Progenitor cell of endocrine pancreas (in vitro differentiated cells): Measurements from ENCODE around the gene CALHM6. TPM values are rescaled to one million over a fixed set of nuclear protein-coding genes. Genes with fewer than 3 reads are reported as not detected.

Experiments
- DNase-seq: peaks from one replicate; pipeline ENCODE4 v3.0.0; 2021; ENCODE audit warnings: low spot score; ENCODE audit not compliant: unreplicated experiment
- H3K27ac Mint-ChIP-seq: 2 replicates; pipeline ENCODE4 v1.8.0; 2021; ENCODE audit warnings: mild to moderate bottlenecking, moderate library complexity, mixed read lengths
- H3K27me3 Mint-ChIP-seq: 2 replicates; pipeline ENCODE4 v1.8.0; 2021; ENCODE audit warnings: mixed read lengths
- H3K36me3 Mint-ChIP-seq: 2 replicates; pipeline ENCODE4 v1.8.0; 2022; ENCODE audit warnings: mixed read lengths; ENCODE audit not compliant: insufficient read depth
- H3K4me1 Mint-ChIP-seq: 2 replicates; pipeline ENCODE4 v1.8.0; 2021; ENCODE audit warnings: low read depth, mixed read lengths
- H3K4me3 Mint-ChIP-seq: 2 replicates; pipeline ENCODE4 v1.8.0; 2021; ENCODE audit warnings: low read depth, mild to moderate bottlenecking, moderate library complexity, mixed read lengths
- H3K9me3 Mint-ChIP-seq: 2 replicates; pipeline ENCODE4 v1.8.0; 2021; ENCODE audit warnings: low read depth, mixed read lengths
- total RNA-seq: library from RNA; stranded (reverse); gene quantifications from 2 replicates; pipeline ENCODE4 v1.2.1, GENCODE V29; 2021
- TF ChIP-seq, protein P1 (sequence below): fragments of 200-600 bp; sonication (generic); IDR thresholded peaks from one replicate; pipeline ENCODE4 v1.5.0; 2021; ENCODE audit warnings: antibody characterized with exemption, mild to moderate bottlenecking; ENCODE audit not compliant: unreplicated experiment

CALHM6 gene
- total RNA-seq, 1 donor from 2014 or later = 1.2 TPM

DNA sequence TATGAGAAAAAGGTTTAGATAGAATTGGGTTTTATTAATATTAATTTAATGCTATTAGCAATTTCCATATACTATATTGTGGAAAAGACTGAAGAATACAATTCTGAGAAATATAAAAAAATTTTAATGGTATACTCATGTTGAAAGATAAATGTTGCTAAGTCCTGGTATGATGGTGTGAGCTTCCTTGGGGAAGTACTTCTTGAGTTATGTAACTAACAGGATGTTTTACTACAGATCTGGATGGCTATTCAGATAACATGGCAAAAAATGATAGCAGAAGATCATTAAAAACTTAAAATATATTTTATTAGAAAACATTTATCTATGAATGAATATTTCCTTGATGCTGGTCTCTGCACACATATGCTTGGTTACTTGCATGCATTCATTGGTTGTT lies 23.5 kb upstream of the CALHM6 start:
- no peak for DNase-seq
- Mint-ChIP-seq H3K9me3 (no peaks in the 10 kb centered on the region), H3K36me3 (no peaks in the 10 kb centered on the region), H3K4me3 (no peak overlapping the region), H3K27ac (no peak overlapping the region), H3K27me3 (no peaks in the 10 kb centered on the region), H3K4me1 (no peaks in the 10 kb centered on the region)
- TF ChIP-seq, protein P1, sequence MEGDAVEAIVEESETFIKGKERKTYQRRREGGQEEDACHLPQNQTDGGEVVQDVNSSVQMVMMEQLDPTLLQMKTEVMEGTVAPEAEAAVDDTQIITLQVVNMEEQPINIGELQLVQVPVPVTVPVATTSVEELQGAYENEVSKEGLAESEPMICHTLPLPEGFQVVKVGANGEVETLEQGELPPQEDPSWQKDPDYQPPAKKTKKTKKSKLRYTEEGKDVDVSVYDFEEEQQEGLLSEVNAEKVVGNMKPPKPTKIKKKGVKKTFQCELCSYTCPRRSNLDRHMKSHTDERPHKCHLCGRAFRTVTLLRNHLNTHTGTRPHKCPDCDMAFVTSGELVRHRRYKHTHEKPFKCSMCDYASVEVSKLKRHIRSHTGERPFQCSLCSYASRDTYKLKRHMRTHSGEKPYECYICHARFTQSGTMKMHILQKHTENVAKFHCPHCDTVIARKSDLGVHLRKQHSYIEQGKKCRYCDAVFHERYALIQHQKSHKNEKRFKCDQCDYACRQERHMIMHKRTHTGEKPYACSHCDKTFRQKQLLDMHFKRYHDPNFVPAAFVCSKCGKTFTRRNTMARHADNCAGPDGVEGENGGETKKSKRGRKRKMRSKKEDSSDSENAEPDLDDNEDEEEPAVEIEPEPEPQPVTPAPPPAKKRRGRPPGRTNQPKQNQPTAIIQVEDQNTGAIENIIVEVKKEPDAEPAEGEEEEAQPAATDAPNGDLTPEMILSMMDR = no peak

DNA sequence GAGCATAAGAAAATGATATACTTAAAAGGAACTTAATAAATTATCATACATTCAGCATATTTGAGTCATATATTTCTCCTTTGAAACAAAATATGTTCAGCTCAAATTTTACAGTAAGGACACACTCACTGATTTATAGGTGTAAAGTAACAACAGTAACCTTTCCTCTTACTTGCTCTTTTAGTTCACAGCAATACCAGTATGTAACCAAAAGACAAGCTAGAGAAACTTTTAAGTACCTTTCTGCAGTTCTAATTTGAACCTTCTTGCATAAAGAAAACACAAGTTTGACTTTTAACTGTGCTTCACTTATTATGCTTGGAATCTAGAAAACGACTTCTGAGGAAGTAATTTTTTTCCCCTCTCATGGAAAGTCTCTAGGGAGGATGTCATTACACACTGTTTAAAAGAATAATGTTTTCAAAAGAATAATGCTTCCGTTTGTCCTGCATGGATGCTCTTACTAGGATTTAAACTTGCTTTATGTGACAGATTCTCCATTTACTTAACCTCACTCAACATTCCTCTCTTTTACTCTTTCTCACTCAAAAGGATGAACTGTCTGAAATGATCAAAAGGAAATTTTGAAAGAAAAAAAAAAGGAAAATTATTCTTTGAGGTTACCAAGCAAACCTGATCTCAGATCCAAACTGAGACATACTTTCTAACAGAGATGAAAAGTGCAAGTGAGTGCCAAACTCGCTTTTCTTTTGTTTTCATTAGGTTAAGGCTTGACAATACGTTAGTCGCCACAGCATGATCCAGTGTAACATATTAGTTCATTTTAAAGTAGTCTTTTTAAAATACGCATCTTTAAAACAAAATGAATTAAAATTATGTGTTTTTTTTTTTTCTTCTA lies 22.4 kb upstream of the CALHM6 start:
- TF ChIP-seq, protein P1 = no peak
- Mint-ChIP-seq H3K4me1 (no peaks in the 10 kb centered on the region), H3K27ac (no peak overlapping the region), H3K4me3 (no peak overlapping the region), H3K27me3 (no peaks in the 10 kb centered on the region), H3K36me3 (no peaks in the 10 kb centered on the region), H3K9me3 (no peaks in the 10 kb centered on the region)
- no peak for DNase-seq

DNA sequence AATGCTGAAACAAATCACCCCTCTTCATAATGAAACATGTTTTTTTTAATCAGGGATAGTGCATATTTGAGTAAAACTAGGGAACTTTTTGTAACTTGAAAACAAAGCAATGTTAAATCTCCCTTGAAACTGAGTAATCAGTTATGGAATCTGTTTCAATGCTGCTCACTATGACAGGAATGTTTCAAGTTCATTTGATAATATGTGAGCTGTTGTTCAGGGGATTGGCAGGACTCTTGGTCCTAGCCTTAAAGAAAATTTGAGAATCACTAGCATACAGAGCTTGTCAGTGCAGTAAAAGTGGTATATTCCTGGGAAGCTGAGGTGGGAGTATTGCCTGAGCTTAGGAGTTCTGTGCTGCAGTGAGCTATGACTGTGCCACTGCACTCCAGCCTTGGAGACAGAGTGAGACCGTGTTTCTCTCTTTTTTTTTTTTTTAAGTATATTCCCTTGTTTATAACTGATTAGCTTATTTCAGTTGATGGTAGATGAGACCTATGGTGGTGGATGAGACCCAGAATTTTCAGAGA lies 21.6 kb upstream of the CALHM6 start:
- no peaks in the 10 kb centered on the region for H3K27me3 Mint-ChIP-seq
- no peak overlapping the region for H3K4me3 Mint-ChIP-seq
- H3K36me3 Mint-ChIP-seq = no peaks in the 10 kb centered on the region
- no peaks in the 10 kb centered on the region for H3K4me1 Mint-ChIP-seq
- TF ChIP-seq, protein P1 = no peak
- no peaks in the 10 kb centered on the region for H3K9me3 Mint-ChIP-seq
- no peak overlapping the region for H3K27ac Mint-ChIP-seq
- DNase-seq = no peak

DNA sequence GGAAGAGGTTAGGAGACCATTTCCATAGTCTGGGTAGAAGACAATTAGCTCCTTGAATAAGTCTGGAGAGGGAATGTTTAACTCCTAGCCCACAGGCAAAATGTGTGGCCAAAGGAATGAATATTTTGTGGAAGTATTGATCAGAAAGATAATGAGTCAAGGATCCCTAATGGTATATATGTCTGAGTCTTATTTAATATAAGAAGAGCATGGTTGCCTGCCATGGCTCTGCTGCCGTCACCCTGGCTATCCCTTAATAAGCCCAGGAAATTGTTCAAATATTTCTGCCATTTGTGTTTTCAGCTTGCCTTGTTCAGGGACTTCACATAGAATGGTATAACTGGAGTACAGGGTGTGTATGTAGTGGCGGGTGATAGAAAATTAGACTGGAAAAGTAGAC lies 18.1 kb upstream of the CALHM6 start:
- H3K4me3 Mint-ChIP-seq = no peak overlapping the region
- H3K36me3 Mint-ChIP-seq = no peaks in the 10 kb centered on the region
- no peak overlapping the region for H3K27ac Mint-ChIP-seq
- peaks cover 2% of the 10 kb centered on the region for H3K4me1 Mint-ChIP-seq
- no peak for DNase-seq
- H3K9me3 Mint-ChIP-seq = no peaks in the 10 kb centered on the region
- H3K27me3 Mint-ChIP-seq = no peaks in the 10 kb centered on the region
- TF ChIP-seq, protein P1 = no peak

DNA sequence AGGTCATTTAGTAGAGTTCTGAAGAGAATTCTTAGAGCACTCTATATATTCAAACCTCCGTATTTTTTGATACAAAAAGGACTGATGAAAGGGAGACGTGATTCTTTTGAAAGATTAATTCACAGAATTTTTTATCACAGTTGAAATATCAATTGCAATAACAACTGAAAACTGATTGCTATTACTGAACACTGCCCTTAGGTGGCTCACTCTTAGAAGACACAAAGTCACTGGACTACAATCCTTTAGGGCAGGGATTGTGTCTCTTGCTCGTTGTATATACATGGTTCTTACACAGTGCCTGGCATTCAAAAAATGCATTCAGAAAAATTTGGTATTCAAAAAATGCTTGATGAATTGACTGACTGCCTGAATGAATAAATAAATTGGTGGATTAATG lies 17.1 kb upstream of the CALHM6 start:
- Mint-ChIP-seq H3K27me3 (no peaks in the 10 kb centered on the region), H3K4me3 (no peak overlapping the region), H3K36me3 (no peaks in the 10 kb centered on the region), H3K27ac (no peak overlapping the region), H3K4me1 (peaks cover 2% of the 10 kb centered on the region), H3K9me3 (no peaks in the 10 kb centered on the region)
- DNase-seq = no peak
- TF ChIP-seq, protein P1 = peak; percentile 56
